Measurements from ENCODE around the gene STATH. TPM values are rescaled to one million over a fixed set of nuclear protein-coding genes. Genes with fewer than 3 reads are reported as not detected.

The STATH gene
- total and polyA plus RNA-seq, 10 donors, result not detected

- Histone ChIP-seq H3K27ac (no peak overlapping the region), H3K36me3 (no peaks in the 10 kb centered on the region), H3K4me1 (no peaks in the 10 kb centered on the region), H3K4me3 (no peak overlapping the region), H3K9me3 (no peaks in the 10 kb centered on the region), H3K27me3 (replicated peaks in 1 of 7) (no peaks in the 10 kb centered on the region)
- no peak for TF ChIP-seq CTCF (IDR thresholded peaks at IDR 0.05 in 8 of 11, conservative IDR thresholded peaks at IDR 0.05 in 3 of 11)
- TF ChIP-seq POLR2AphosphoS5 (IDR thresholded peaks at IDR 0.05), result no peak
- no peak for TF ChIP-seq POLR2A (IDR thresholded peaks at IDR 0.05)
- DNase-seq, result no peak
- WGBS, 5 donors, result 80 to 95% (median 86%) methylated on average over 1 of the region's 1 CpG
- intact Hi-C loops (cut with DNase I; ENCODE audit: low total_unique reads), result no loop called here
Observed at GRCh38 chr4:69986663-69987062, 9.1 kb upstream of the STATH start.

DNA sequence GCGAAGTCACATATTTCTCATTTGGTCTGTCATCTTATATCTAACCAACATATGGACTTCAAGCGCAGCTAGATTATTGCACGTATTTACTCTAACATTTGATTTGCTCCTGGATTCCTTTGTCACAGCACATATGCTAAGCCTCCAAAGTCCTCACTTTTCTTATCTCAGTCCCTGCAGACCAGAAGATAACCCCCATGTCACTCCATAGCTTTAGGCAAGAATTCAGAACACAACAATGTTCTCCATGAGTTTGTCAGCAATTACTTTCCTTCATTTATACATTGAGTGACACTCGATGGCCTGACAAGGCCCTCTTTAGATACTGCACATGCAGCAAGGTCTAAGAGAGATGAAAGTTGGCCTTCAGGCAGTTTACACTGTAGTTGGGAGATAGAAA is 4.8 kb upstream of the STATH start:
- Histone ChIP-seq H3K9me3 (no peaks in the 10 kb centered on the region), H3K4me1 (no peaks in the 10 kb centered on the region), H3K27ac (no peak overlapping the region), H3K36me3 (no peaks in the 10 kb centered on the region), H3K27me3 (replicated peaks in 1 of 7) (no peaks in the 10 kb centered on the region), H3K4me3 (no peak overlapping the region)
- no peak for DNase-seq
- intact Hi-C loops (cut with DNase I; ENCODE audit: low total_unique reads), result no loop called here
- 85 to 92% (median 86%) methylated on average over 4 of the region's 4 CpGs for WGBS, 5 donors
- no peak for TF ChIP-seq POLR2AphosphoS5 (IDR thresholded peaks at IDR 0.05)
- no peak for TF ChIP-seq CTCF (IDR thresholded peaks at IDR 0.05 in 8 of 11, conservative IDR thresholded peaks at IDR 0.05 in 3 of 11)
- TF ChIP-seq POLR2A (IDR thresholded peaks at IDR 0.05), result no peak

- 71 to 85% (median 78%) methylated on average over 5 of the region's 5 CpGs for WGBS, 5 donors
- H3K4me1 ChIP-seq, result no peaks in the 10 kb centered on the region
- DNase-seq, result no peak
- intact Hi-C loops (cut with DNase I; ENCODE audit: low total_unique reads), result no loop called here
- no peak overlapping the region for H3K27ac ChIP-seq
- no peak overlapping the region for H3K4me3 ChIP-seq
- no peaks in the 10 kb centered on the region for H3K9me3 ChIP-seq
- TF ChIP-seq POLR2A (IDR thresholded peaks at IDR 0.05) (no peak), POLR2AphosphoS5 (IDR thresholded peaks at IDR 0.05) (no peak), CTCF (IDR thresholded peaks at IDR 0.05 in 8 of 11, conservative IDR thresholded peaks at IDR 0.05 in 3 of 11) (no peak)
- H3K27me3 ChIP-seq (replicated peaks in 1 of 7), result no peaks in the 10 kb centered on the region
- no peaks in the 10 kb centered on the region for H3K36me3 ChIP-seq
Observed at GRCh38 chr4:69994782-69995181, 984 bp upstream of the STATH start.

GRCh38 chr4:69999420-69999819 is 3.7 kb downstream of the STATH start:
- intact Hi-C loops (cut with DNase I; ENCODE audit: low total_unique reads), result no loop called here

More at GRCh38 chr4:69999420-69999819, 3.7 kb downstream of the STATH start:
- no peak overlapping the region for H3K27ac ChIP-seq
- WGBS, 5 donors, result 76 to 90% (median 86%) methylated on average over 3 of the region's 3 CpGs
- H3K4me3 ChIP-seq, result no peak overlapping the region
- H3K4me1 ChIP-seq, result no peaks in the 10 kb centered on the region
- no peaks in the 10 kb centered on the region for H3K36me3 ChIP-seq
- no peaks in the 10 kb centered on the region for H3K27me3 ChIP-seq (replicated peaks in 1 of 7)
- DNase-seq, result no peak
- no peaks in the 10 kb centered on the region for H3K9me3 ChIP-seq
- no peak for TF ChIP-seq POLR2A (IDR thresholded peaks at IDR 0.05)
- TF ChIP-seq CTCF (IDR thresholded peaks at IDR 0.05 in 8 of 11, conservative IDR thresholded peaks at IDR 0.05 in 3 of 11), result no peak
- no peak for TF ChIP-seq POLR2AphosphoS5 (IDR thresholded peaks at IDR 0.05)

Measured in spleen (tissue), 11 donors.